SK-N-SH (cell line): ENCODE results near the gene MUSK.
"Not testable (repeated sequence)": the region's sequence is repeated elsewhere in the genome, so short reads cannot be mapped to it uniquely, and the experiment has no call there.

Source experiments
- CTCF ChIP-seq: fragments of 200-600 bp; sonication (generic); IDR thresholded peaks from 2 replicates; pipeline ENCODE4 v1.6.1; 2017; ENCODE audit warnings: antibody characterized with exemption, mild to moderate bottlenecking, moderate library complexity
- EP300 ChIP-seq, 2 experiments: IDR thresholded peaks; 2 replicates each; pipeline versions ENCODE4 v1.4.0 to v1.6.1; 2012; ENCODE audit warnings: borderline replicate concordance in 1 of 2, low read depth in 1 of 2, low read length in 1 of 2
- FOXM1 ChIP-seq: IDR thresholded peaks from 2 replicates; pipeline ENCODE4 v1.4.0; 2012; ENCODE audit warnings: low read depth, mild to moderate bottlenecking
- GATA2 ChIP-seq: sonication (generic); formaldehyde crosslinking; IDR thresholded peaks from 2 replicates; pipeline ENCODE4 v1.5.0; 2020; ENCODE audit warnings: mild to moderate bottlenecking, missing genetic modification reagents
- MXI1 ChIP-seq: IDR thresholded peaks from 2 replicates; pipeline ENCODE4 v1.6.1; 2012; ENCODE audit warnings: mild to moderate bottlenecking, low read depth, low read length, improper control_type of control experiment
- PBX3 ChIP-seq: IDR thresholded peaks from 2 replicates; pipeline ENCODE4; 2012
- POLR2AphosphoS5 ChIP-seq: IDR thresholded peaks from 2 replicates; pipeline ENCODE4 v1.6.1; 2012; ENCODE audit warnings: low read depth, low read length
- RAD21 ChIP-seq: IDR thresholded peaks from 2 replicates; pipeline ENCODE4 v1.6.1; 2012; ENCODE audit warnings: mild to moderate bottlenecking, low read length
- REST ChIP-seq: IDR thresholded peaks from 2 replicates; pipeline ENCODE4 v1.6.1; 2012; ENCODE audit warnings: mild to moderate bottlenecking, low read depth, low read length, moderate library complexity
- RXRA ChIP-seq: IDR thresholded peaks from 2 replicates; pipeline ENCODE4 v1.4.0; 2012; ENCODE audit warnings: low read depth, mild to moderate bottlenecking, borderline replicate concordance
- SMC3 ChIP-seq: IDR thresholded peaks from 2 replicates; pipeline ENCODE4 v1.6.1; 2012; ENCODE audit warnings: low read depth, low read length, improper control_type of control experiment

GRCh38 chr9:110826400-110826799 is 157.8 kb downstream of the MUSK start:
- TF ChIP-seq RXRA; REST; CTCF; FOXM1; GATA2; POLR2AphosphoS5; MXI1; SMC3; RAD21; EP300 (IDR thresholded peaks at IDR 0.05; ENCODE audit: borderline replicate concordance in 1 of 2, low read depth in 1 of 2, low read length in 1 of 2); PBX3: not testable (repeated sequence)
